GM18517 (cell line): ENCODE data around the gene CCNG1.
A peak's percentile ranks its signal among the peaks of the same experiment; 100 is the strongest.
"Not testable (repeated sequence)": the region's sequence is repeated elsewhere in the genome, so short reads cannot be mapped to it uniquely, and the experiment has no call there.

Experiments used
- ATAC-seq: cut with Tn5 transposase; IDR thresholded peaks from one replicate; pipeline ENCODE4 v1.9.1; 2021; ENCODE audit warnings: mild to moderate bottlenecking, moderate library complexity; ENCODE audit not compliant: unreplicated experiment

Gene CCNG1

DNA sequence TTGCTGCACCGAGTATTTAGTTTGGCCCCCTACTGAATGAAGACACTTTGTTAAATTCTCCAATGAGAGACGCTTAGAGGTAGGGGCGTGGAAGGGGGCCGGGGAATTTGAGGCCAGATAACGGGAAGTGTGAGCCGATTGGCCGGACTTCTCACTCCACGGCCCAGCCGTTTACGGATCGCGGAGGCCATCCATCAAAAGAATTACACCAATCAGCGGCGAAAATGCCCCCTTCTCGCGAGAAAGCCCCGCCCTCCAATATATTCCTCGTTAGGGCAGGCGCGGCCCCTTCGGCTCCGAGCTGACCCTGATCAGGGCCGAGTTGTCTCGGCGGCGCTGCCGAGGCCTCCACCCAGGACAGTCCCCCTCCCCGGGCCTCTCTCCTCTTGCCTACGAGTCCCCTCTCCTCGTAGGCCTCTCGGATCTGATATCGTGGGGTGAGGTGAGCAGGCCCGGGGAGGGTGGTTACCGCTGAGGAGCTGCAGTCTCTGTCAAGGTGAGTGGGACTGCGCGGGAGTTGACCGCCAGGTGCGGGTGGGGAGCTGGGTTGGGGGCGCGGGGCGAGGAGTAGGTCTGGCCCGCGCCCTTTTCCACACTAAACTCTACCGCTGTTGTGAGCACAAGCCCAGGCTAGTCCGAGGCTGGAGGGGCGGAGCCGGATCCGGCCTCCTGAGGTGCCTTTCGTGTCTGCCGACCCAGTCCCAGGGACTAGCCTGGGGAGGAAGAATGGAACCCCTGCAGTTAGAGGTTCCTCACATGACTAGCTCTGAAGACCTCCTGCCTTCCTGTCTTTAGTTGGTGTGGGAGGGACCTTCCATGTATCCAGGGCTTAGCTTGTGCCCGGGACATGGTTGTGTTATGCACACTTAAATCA, at the start of gene CCNG1:
Gene CCNG1, plus strand, starts transcription at position 287 of the 874 bp plus-strand sequence. CDS start 1,662 bp downstream, outside the sequence.
- peak; percentile 95 for ATAC-seq

- no peak for ATAC-seq
Measured at GRCh38 chr5:163395792-163396191, 41.6 kb upstream of the CCNG1 start.

DNA sequence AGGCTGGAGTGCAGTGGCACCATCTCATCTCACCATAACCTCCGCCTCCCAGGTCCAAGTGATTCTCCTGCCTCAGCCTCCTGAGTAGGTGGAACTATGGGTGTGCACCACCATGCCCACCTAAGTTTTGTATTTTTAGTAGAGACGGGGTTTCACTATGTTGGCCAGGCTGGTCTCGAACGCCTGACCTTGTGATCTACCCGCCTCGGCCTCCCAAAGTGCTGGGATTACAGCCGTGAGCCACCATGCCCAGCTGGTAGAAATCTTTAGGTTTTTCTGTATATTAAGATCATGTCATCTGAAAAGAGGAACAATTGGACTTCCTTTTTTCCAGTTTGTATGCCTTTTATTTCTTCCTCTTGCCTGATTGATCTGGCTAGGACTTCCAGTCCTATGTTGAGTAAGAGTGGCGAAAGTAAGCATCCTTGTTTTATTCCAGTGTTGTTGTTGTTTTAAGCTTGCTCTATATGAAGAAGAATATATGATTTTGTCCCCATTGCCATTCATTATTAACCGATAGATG, 40.5 kb upstream of the CCNG1 start:
- not testable (repeated sequence) for ATAC-seq

GRCh38 chr5:163397354-163397753, 40.0 kb upstream of the CCNG1 start:
- no peak for ATAC-seq

GRCh38 chr5:163399923-163400322, 37.5 kb upstream of the CCNG1 start:
- no peak for ATAC-seq

DNA sequence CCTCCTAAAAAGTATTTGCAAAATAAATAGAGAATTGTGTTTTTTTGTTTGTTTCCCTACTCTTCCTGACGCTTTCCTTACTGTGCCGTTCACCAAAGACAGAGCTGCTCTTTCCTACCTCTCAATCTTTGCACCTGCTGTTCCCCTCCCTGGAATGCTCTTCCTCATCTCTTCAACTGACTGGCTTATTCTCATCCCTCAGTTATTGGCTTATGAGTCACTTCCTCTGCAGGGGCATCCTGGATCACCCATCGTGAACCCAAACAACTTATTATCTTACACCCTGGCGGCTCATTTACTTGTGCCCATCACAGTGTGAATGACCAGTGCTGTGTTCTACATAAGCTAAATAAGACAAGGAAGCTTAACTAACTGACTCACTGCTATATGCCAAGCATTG, 36.1 kb upstream of the CCNG1 start:
- ATAC-seq, result no peak

- ATAC-seq, result no peak
Measured at GRCh38 chr5:163402007-163402406, 35.4 kb upstream of the CCNG1 start.

DNA sequence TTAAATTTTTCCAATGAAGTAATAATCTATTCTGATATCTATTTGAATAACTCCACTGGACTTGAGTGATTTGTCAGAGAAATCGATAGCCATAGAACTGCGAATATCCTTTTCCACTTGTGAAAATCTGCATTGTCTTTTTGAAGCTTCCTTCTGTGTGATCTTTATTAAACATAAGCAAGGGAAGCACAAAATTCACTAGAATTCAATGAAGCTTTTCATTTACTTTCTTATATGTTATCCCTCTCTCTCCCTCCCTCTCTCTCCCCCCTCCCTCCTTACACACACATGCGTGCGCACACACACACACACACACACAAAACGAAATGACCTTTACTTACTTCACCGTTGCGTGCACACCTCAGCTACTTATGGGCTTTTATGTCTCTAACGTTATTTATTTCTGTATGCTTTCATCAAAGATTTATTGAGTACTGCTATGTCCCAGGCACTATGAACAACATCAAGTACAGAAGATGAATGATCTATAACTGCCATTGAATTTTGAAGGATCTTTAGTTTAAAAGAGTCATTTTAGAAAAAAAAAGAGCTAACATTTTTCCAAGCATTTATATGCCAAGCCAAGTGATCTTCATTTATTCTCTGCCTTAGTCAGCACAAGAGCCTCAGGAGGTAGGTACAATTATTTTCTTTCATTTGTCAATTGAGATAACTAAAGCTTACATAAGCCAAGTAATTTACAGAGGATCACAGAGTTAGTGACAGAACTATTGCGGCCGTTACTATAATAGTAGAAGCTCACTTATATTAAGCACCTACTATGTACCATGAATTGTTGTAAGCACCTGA, 32.8 kb upstream of the CCNG1 start:
- no peak for ATAC-seq

DNA sequence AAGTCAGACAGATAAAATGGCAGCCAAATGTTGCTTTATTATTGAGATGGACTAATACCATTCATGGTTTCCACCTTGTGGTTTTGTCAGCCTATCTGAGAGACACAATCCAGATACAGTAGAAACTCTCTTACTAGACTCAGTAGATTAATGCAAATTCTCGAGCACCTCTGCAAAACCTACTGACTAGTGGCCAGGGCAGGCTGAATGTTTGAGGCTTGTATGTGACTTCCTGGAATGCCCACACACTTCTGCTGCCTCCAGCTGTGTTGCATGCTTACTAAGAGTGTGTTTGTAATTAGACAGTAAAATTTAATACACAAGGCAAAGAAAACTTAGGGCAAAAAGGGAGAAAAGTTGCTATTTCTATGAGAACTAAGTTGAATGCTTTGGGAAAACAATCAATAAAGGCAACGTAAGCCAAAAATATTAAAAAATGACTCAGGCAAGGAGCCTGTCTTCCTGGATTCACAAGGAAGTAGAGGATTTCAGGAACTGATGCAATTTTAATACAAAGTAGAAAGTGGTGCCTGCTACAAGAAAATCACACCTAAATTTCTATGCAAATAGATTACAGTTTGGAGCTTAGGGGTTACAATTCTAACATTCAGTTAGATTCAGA, 30.2 kb upstream of the CCNG1 start:
- peak; percentile 92 for ATAC-seq

- ATAC-seq, result peak; percentile 78
Measured at GRCh38 chr5:163408311-163408923, 29.0 kb upstream of the CCNG1 start.

GRCh38 chr5:163409384-163409783, 28.0 kb upstream of the CCNG1 start:
- no peak for ATAC-seq

DNA sequence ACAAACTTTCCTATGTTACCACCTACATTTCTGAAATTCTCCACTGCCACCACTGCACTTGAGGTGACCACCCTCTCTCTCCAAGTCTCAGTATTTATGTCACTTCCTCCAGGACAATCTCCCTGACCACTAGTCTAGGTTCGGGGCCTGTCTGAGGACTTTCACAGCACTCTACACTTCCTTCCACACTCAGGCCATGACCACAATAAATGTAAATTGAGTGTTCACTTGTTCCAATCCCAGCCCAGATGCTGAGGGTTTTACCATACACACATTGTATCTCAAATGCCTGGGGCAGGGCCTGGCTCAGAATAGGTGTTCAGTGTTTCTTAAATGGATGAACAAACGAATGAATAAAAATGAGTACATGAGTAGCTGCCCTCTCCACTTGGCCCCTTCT, 26.9 kb upstream of the CCNG1 start:
- no peak for ATAC-seq

GRCh38 chr5:163415673-163416072, 21.7 kb upstream of the CCNG1 start:
- not testable (repeated sequence) for ATAC-seq

- ATAC-seq, result no peak
Measured at GRCh38 chr5:163424836-163425235, 12.6 kb upstream of the CCNG1 start.

DNA sequence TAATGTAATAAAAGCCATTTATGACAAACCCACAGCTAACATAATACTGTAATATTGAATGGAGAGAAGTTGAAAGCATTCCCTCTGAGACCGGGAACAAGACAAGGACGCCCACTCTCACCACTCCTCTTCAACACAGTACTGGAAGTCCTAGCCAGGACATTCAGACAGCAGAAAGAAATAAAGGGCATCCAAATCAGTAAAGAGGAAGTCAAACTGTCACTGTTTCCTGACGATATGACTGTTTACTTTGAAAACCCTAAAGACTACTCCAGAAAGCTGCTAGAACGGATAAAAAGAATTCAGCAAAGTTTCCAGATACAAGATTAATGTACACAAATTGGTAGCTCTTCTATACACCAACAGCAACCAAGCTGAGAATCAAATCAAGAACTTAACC, 11.3 kb upstream of the CCNG1 start:
- ATAC-seq, result not testable (repeated sequence)

GRCh38 chr5:163432544-163432943, 4.9 kb upstream of the CCNG1 start:
- no peak for ATAC-seq

GRCh38 chr5:163433271-163433670, 4.1 kb upstream of the CCNG1 start:
- ATAC-seq, result no peak

- no peak for ATAC-seq
Measured at GRCh38 chr5:163434401-163434866, 3.0 kb upstream of the CCNG1 start.

- ATAC-seq, result no peak
Measured at GRCh38 chr5:163436515-163436914, 880 bp upstream of the CCNG1 start.

- no peak for ATAC-seq
Measured at GRCh38 chr5:163437011-163437308, 435 bp upstream of the CCNG1 start.

DNA sequence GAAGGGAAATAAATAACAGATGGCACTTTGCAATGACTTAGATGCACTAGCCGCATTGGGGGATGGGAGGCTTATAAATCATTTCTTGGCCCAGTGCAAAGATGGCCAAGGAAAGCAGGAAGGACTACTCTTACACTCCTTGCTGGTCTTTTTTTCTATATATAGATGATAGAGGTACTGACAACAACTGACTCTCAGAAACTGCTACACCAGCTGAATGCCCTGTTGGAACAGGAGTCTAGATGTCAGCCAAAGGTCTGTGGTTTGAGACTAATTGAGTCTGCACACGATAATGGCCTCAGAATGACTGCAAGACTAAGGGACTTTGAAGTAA, 1.7 kb downstream of the CCNG1 start:
- no peak for ATAC-seq
